ENCODE measurements around the gene PEX26.
"Not testable (repeated sequence)": the region's sequence is repeated elsewhere in the genome, so short reads cannot be mapped to it uniquely, and the experiment has no call there.

PEX26 gene

DNA sequence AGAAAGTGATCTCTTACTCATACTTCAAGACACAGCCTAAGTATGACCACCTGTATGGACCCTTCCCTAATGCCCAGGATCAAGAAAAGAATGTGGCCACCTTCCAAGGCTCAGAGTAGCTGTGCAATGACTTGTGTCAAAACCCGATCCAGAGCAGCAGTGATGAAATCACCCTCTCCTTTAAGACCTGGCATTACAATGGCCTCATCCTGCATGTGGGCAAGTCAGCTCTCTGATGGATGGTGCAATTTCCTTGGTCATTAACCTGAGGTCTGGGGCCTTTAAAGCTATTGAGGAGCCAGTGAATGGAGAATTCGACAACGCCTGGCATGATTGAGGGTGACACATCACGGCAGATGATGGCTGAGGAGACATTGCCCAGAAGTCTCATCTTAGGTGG, 23.7 kb downstream of the PEX26 start:
- no peak for DNase-seq

DNA sequence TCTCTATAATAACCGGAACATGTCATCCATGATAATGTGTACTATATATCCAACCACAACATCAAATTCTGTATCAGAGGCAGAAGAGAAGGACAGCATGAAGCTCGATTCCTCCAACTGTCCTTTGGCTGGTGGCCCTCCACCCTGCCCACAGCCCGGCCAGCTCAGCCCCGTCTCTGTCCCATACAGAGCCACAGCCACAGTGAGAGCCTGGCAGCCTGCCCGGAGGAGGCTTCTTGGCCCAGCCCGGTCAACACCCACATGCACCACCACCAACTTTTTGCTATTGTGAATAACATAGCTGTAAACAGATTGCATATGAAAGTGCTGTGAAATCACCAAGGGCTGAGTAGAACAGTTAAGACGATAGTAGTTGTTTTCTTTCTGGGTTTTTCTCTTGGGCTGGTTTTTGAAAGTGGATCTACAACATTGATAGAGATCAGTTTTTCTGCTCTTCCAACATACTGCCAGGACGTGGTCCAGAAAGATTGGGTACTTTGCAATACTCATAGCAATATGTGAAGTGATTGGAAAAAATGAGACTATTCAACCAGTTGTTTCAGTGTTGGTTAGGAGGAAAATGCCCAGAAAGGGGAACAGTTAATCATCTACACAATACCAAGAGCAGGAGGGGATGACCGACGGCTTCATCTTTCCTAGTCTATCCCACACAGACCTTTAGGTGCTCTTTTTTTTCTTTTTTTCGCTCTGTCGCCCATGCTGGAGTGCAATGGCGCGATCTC, 25.9 kb downstream of the PEX26 start:
- DNase-seq: no peak

DNA sequence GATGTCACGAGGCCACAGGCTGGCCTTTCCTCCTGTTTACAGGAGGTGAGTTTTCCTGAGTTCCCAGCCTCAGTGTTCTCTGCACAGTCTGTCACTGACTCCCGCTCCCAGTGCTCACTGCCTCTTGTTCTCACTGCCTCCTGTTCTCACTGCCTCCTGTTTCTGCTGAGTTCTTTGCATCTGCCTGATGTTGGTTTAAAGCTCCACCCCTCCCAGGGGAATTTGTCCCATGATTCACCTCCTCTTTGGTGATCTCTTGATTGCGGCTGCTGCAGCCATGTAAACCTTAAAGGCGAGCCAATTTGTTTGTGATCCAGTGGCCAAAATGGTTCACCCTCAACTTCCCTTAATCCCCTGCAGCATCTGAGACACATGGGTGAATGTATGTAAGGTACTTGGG, 26.8 kb downstream of the PEX26 start:
- no peak for DNase-seq

DNA sequence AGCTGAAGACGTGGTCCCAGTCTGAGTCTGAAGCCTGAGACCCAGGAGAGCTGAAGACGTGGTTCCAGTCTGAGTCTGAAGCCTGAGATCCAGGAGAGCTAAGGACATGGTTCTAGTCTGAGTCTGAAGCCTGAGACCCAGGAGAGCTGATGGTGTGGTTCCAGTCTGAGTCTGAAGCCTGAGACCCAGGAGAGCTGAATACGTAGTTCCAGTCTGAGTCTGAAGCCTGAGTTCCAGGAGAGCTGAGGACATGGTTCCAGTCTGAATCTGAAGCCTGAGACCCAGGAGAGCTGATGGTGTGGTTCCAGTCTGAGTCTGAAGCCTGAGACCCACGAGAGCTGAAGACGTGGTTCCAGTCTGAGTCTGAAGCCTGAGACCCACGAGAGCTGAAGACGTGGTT, 28.2 kb downstream of the PEX26 start:
- not testable (repeated sequence) for DNase-seq

DNA sequence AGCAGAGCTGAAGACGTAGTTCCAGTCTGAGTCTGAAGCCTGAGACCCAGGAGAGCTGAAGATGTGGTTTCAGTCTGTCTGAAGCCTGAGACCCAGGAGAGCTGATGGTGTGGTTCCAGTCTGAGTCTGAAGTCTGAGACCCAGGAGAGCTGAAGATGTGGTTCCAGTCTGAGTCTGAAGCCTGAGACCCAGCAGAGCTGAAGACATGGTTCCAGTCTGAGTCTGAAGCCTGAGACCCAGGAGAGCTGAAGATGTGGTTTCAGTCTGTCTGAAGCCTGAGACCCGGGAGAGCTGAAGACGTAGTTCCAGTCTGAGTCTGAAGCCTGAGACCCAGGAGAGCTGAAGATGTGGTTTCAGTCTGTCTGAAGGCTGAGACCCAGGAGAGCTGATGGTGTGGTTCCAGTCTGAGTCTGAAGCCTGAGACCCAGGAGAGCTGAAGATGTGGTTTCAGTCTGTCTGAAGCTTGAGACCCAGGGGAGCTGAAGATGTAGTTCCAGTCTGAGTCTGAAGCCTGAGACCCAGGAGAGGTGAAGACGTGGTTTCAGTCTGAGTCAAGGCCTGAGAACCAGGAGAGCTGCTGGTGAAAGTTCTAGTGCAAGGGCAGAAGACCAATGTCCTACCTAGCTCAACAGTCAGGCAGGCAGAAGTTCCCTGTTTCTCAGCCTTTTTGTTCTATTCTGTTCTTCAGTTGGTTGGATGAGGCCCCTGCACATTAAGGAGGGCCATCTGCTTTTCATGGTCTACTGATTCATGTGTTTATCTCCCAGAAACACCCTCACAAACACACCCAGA, 29.0 kb downstream of the PEX26 start:
- not testable (repeated sequence) for DNase-seq

DNA sequence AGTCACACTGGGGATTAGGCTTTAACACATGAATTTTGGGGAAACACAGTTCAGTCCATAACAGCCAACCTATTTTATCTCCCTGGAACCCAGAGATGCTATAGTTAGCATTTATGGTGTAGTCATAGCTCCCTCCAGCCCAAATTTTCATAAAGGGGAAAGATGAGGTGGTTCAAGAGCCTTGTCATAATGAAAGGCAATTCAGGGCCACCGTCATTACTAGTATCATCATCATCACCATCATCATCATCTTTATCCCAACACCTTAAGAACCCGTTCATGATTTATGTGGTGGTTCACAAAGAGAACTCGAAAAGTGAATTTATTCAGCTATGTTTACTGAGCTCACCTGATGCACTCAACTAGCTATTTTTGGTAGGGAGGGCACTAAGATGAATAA, 30.4 kb downstream of the PEX26 start:
- no peak for DNase-seq

DNA sequence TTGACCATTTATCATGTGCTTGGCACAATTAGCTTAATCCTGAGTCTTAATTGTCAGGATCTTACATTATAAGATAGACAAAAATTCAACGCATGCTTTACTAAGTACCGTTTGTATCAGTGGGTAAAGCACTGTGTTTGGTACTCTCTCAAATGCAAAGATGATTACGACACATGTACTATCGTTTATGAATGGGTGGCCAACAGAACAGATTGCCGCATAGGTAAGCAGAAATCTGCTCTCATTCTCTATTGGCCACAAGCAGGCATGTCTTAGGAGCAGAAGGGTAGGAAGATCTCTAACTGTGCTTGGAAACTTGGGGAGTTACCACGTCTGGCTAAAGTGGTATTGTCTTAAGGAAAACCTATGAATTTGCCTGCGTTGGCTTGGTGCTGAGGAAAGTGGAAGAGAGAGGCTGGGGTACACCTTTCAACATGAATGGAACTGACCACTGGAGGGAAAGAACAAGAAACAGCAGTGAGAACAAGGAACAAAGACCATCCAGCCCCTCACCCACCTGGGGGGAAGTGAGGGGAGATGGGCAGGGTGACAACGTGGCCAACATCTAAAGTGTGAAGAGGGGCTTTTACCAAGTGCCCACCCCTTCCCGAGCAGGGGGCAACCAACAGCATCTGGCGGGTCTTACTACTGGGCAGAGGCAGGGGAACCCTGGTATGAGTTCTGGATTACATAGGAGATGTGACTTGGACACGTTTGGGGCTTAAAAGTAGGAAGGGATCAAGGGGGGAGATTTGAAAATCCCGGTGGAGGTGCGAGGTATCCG, 31.8 kb downstream of the PEX26 start:
- no peak for DNase-seq

DNA sequence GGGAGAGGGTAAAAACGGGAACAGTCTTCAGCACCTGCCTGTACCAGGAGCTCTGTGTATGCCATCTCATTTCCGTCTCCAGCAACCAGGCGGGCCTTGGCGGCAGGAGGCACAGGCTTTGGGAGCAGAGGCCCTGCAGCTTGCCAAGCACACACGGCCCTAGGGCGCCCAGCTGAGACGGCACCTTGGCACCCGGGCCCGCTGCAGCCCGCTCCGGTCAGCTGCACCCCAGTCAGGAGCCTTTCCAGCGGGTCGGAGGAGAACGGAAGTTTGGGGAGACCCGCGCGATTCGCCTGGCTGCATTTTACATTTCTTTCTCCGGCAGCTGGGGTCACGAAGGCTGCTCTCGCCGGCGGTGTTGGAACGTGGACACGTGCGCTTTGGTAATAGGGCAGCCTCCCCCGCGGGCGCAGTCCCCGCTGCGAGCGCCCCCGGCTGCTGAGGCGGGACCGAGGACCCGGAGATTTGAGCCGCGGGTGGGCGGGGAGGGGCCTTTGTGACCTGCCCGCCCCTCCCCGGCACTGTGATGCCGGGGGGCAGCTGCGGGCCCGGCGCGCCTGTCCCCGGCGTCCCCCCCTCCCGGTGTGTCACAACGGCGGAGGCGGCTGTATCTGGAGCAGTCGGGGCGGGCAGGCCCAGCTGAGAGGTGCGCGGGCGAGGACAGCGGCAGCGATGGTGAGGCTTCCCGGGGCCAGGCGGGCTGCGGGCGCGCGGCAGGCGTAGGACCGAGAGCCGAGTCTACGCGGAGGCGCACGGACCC, 32.6 kb downstream of the PEX26 start, which contains the start of gene TUBA8:
Gene TUBA8, plus strand, starts transcription at position 616 of the 760 bp plus-strand sequence. Its CDS starts 57 bp downstream, at position 673.
- peak; percentile 52 for DNase-seq

DNA sequence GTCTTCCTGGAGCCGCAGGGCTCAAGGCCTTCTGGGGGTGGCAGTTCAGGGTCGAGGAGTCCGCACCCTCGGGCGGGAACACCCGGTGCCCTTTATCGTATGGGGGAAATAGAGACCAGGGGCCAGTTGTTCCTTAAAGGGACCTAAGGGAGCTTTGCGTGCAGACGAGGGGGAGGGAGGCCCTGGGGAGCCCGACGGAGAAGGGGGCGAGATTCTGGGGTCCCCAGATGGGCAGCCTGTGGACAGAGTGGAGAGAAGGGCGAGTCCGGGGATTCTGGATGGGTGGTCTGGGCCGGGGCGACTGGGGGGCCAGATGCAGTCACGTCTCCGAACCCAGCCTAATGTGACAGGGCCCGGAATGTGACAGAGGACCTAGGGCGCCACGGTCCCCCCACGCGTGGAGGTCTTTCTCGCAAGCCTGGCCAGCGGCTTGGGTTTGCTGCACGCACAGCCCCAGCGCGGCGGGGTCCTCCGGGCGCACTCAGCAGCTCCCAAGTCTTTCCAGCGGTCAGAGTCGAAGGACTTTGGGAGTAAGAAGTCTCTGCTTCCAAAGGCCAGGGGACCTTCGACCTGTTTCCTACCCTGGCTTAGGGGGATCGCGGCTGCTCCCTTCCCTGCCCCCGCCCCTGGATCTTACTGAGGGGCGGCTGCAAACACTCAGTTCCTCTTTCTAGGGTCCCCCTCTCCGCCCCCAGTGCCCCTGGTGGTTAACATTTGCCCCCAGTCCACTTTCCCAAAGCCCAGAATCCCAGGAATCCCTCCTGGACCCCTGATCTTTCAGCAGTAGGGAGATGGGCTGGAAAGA, 33.4 kb downstream of the PEX26 start:
- no peak for DNase-seq

DNA sequence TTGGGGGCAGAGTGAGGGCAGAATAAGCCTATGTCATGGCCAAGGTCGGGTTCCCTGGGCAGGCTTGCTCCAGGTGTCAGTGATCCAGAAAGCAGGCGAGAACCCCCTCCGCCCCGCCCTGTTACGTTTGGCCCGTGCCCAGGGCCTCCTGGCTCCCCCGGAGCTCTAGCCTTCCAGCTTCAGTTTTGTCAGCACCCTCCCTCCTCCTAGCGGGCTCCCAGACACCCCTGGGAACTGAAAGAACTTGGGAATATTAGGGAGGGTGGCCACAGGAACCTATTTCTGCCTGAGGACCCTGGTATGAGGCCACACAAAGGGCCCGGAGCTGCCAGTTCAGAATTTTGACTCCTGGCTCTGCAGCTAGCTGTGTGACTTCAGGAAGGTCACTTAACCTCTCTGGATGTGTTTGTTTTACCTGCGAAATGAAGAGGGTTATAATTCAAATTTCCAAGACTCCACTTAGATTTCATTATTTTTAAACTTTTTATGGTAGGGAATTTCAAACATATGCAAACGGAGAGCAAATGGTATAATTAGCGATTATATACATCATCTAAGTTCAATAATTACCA, 34.1 kb downstream of the PEX26 start:
- no peak for DNase-seq

DNA sequence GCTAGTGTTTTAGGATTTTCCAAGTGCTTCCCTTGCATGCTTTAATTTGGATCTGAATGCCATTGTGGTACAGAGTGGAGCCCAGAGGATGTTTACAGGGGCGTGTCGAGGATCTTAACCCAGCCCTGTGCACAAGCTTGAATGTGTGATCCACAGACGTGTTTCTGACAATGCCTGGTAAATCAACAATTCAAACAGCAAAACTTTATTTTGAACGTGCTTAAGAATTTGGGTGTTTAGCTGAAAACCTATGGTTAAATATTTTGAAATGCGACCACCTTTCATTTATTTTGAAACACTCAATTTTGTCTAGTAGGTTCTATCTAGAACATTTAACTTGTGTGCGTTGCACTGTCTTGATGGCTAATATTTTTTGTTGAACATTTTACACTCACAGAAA, 34.6 kb downstream of the PEX26 start:
- no peak for DNase-seq

DNA sequence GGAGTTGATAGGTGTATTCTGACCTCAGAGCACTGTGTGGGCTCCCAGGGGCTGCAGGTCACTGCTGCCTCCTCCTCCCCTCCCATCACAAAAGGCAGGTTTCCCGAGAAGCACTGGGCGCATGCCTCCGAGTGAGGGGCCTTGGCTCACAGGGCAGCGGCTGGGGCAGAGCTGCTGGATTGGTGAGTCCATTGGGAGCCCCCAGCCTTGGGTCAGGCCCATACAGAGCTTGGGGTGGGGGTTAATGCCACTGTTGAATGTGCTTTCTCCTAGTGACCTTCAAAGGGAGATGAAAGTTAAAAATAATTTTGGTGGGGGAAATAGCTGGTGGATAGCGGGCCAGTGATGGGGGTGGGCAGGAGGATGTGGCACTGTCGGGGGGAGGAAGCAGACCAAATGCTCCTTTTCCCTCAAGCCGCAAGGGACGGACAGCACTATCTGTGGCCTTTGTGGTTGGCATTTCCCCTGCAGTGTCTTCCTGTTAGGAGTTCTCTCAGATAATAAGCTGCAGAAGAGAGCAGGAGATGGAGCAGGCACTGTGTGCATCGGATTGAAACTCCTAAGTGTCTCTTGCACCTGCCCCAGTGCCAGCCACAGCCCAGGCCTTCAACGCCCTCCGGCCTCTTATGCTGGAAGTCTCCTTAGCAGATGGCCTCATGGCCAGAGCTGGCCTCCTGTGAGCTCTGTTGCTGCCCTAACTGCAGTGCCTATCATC, 36.0 kb downstream of the PEX26 start:
- DNase-seq: no peak

DNA sequence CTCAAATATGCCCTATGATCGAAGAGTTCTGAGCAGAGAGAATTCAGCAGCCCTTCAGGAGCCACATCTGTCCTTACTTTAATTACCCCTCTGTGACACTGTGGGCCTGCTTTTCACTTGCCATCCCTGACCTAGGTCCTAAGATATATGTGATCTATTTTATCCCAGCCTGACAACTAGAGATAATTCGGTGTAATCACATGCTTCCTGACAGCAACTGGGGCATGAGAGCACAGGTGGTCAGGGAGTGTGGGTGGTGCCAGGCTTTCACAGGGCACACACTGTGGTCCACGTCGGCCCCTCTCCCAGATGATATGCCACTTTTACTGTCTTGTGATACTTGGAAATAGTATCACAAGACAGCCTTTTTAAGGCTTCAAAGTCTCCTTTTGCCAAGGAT, 36.7 kb downstream of the PEX26 start:
- DNase-seq: no peak

DNA sequence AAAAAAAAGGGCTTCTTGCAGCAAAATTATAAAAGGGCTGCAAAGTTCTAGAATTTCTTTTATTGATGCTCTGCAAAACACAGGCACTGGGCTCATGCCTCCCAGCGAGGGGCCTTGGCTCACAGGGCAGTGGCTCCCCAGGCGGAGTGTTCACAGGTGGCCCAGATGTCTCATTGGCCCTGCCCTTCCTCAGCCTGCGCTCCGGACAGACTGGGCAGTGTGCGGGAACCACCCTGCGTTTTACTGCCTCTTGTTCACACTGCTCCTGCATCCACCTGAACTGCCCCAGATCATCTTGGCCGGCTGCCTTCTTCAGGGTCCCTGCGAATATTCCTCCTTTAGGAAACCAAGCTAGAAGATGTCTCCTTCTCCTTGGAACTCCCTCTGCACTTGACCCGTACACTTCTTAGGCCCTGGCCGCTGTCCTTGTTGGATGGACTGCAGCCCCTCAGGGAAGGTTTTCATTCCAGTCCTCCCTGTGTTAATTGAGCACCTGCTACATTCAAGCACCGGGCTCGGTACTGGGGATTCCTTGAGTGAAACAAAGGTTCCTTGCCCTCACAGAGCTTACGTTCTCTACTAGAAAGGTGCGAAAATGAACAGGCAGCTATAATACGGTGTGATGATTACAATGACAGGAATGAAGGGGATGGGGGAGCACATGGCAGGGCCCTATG, 37.3 kb downstream of the PEX26 start:
- no peak for DNase-seq

DNA sequence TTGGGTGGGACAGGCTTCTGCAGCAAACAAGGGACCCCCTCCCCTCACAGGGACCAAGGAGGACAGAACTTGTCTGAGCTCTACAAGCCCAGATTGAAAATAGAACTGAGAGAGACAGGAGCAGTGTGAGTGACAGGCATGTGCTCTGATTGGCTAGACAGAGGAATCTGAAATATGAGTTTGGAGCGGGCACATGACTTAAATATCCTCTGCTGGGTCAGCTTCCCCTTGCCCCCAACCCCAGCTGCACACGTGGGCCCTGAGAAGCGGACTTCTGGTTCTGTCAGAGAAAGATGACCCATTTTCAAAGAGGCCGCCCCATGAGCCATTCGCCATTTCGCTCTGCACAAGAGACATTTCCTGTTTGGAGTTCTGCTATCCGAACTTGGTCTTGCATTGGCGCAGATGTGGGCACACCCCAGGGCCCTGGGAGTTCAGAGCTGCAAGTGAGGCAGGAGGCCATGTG, 38.1 kb downstream of the PEX26 start:
- DNase-seq: no peak

DNA sequence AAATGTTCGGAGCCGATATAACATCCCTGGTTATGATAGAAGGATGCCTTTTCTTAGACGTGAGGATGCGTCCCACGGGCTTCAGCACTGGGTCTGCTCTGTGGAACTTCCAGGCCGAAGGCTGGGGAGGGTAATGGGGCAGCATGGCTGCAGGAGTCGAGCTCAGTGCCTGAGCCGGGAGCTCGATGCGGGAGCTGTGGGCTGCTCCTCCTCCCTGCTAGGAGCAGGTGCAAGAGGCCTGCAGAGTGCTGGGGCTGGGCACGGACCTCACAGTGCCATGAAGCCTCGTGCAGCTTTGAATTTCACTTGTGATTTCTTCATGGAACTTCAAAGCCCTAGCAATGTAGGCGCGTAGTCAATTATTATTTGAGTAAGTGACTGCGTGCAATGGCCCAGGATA, 38.8 kb downstream of the PEX26 start:
- no peak for DNase-seq

DNA sequence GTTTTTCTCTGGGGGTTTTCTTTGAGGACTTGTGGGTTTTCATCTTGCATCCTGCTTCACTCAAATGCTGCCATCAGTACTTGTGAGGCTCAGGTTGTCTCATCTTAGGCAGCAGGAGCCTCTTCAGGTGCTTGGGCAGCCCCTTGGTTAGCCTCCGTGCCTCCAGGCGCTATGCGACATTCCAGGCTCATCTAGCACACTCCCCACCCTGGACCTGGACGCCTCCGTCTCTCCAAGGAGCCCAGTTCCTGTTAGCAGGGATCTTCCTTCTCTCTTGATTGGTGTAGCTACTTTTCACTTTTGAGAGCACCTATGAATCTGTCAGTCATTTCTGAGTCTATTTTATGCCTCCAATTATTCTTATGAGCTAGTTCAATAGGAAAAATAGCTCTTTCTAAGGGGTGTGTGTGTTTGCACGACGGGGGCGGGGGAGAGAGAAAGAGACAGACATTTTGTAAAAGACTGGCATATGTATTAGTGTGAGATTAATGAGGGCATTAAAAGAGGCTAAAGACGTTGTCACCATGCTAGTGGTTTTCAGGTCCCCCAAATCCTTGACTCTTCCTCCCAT, 40.6 kb downstream of the PEX26 start:
- DNase-seq: no peak

DNA sequence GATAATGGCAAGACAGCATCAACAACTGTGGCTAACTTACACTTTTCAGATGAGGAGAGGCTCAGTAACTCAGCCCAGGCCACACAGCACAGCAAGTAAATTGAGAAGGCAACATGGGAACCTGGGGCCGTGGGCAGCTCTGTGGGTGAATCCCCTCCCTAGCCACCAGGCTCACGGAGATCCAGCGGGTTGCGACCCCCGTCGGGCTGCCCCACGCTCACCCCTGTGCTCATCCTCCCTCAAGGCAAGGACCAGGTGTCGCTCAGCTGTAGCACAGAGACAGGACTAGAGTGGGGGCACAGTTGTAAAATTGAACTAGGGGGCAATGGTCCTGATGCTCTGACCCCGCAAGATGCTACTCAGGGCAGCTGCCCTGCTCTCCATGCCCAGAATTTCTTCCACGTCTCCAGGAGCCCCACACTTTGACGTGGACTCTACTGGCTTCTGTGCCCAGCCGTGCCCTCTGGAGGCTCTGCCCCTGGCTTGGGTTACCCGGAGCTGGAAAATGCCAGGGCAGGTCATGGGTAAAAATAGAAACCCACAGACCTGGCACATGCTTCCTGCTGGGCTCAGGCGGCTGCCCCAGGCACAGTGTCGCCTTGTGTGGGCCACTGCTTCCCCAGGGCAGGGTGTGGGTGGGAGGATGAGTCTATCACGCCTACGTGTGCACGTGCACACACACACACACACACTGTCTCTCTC, 41.8 kb downstream of the PEX26 start:
- no peak for DNase-seq

DNA sequence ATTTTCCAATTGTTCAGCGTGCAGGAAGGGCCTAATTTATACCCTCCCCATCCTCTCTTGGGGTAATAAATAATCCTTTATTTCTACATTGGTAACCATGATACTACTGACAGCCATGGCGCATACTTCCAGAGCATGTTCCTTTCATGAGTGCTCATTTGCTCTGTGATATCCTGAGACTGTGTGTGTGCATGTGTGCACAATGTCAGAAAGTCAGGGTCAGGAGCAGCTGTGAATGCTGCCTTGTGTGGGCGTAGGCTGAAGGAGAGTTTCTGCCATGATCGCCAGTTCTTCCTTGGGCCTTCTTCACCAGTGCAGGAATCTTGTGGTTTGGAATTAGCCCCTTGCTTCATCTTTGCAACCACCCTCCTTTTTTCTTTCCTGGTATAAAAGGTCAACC, 43.1 kb downstream of the PEX26 start:
- no peak for DNase-seq
